COR-L47 (cell line): ENCODE results near the gene ART3.
"Not testable (repeated sequence)": the region's sequence is repeated elsewhere in the genome, so short reads cannot be mapped to it uniquely, and the experiment has no call there.

Experiments used
- DNase-seq: peaks from one replicate; lab custom pipeline; 2025; lab: John Stamatoyannopoulos, UW

The ART3 gene, protein sequence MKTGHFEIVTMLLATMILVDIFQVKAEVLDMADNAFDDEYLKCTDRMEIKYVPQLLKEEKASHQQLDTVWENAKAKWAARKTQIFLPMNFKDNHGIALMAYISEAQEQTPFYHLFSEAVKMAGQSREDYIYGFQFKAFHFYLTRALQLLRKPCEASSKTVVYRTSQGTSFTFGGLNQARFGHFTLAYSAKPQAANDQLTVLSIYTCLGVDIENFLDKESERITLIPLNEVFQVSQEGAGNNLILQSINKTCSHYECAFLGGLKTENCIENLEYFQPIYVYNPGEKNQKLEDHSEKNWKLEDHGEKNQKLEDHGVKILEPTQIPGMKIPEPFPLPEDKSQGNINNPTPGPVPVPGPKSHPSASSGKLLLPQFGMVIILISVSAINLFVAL

DNA sequence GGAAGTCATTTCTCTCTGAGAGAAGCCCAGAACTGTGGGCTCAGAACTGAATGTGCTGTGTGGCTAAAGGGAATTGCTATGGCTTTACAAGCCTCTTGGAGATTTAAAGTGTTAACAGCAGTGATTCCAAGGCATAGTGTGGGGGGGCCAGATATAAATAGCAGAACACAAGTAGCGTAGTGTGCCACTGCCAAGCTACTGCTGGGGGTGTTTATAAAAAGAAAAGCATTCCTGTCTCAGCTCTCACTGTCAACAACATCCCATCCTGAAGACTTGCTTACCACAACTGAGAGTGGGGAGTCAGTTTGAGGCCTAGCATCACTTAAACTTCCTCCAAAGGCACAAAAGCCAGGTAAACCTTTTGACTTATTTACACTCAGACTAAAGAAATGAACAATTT is at the start of gene ART3:
Gene ART3, plus strand, starts transcription at position 242 of the 400 bp plus-strand sequence. CDS start 1,181 bp downstream, outside the sequence.
- no peak for DNase-seq

DNA sequence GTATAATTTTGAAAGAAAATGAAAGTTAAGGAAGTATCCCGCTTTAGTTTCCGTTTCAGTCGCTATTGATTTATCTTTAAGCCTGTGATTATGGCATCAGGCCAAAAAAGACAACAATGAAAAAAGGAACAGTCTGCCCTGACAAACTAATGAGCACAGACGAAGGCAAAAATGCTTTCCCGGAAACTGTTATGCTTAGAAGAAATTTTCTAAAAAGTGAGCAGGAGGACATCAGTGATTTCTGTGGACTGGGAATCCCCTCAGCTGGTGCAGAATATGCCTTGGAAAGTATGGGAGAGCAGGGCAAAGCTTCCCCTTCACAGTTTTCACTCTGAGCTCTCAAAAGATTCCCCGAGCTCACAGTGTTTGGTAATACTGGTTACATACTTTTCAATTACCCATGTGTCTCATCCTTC is 46.2 kb upstream of the ART3 start:
- peak; percentile 40 for DNase-seq

DNA sequence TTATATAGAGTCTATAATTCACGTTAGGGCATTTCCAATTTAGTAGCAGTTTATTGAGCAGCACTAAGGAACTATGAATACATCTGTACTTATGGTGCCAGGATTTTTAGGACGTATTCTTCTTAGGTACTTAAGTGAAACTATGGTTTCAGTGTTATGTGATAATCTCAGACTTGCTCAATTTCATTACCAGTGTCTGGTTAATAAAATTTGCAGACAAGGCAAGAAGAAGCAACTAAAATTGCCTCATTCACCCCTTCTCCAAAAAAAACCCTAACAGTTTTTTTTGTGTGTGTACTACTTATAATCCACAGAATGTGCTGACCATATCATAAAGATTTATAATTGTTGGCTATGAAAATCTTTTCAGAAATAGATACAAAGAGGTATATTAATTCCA is 45.2 kb upstream of the ART3 start:
- no peak for DNase-seq

DNA sequence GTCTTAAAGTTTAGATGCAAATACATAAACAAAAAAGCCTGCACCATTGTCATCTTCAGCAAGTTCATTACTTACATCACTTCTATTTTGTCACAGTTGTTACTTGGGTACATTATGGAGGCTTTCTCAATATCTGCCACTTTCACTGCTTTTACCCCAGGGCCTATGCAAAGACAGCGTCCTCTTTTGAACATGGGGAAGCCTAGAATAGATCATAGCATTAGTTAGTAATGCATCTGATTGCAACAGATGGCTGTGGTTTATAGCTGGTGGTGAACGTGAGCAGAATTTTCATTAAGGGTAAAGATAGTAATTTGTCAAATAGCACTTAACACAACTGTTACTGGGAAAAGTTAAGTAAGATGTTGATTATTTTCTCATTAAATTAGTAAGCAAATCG is 39.4 kb upstream of the ART3 start:
- no peak for DNase-seq

DNA sequence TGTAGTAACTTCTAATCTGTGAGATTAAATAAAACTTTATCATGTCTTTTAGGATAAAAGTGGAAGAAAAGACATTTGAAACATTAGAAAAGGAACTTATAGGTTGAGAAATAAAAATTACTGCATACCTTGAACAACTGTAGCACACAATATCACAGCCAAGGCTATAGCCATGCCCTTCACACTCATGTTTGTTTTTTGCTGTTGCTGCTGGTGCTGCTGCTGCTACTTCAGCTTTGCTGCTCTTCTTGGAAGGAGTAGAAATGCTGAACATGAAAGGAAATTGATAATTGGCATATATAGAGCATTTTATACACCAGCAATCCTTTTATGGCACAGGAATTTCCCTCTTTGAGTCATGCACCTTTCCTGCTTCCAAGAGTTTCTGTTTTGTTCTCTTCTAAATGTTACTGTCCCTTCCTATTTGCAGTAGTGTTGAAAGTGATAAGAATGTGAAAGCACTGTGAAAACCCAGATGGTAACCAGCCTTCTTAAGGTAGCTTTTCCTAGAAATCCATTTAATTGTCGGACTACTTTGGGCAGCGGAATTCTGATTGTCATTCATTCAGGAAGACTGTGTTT is 38.6 kb upstream of the ART3 start, which contains the start of gene CXCL11:
Gene CXCL11, minus strand, starts transcription at position 272 of the 582 bp plus-strand sequence. Its CDS starts 83 bp downstream, at position 189.
- DNase-seq: no peak

DNA sequence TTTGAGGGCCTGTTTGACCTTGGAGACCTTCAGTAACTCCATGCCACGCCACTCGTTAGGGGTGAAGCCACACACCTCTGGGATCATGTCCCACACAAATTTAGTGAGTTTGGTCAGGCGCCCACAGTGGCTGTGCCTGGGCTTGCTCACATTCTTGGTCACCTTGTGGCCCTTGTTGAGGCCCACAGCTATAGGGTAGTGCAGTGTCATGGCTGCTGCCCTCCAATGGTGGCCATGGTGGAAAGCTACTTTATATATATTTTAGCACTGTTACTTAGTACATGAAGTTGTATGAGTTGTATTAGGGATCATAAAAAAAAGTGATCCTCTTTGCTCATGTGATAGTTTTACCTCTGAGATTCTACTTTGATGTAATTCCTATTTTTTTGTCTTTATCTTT is 37.7 kb upstream of the ART3 start:
- no peak for DNase-seq

DNA sequence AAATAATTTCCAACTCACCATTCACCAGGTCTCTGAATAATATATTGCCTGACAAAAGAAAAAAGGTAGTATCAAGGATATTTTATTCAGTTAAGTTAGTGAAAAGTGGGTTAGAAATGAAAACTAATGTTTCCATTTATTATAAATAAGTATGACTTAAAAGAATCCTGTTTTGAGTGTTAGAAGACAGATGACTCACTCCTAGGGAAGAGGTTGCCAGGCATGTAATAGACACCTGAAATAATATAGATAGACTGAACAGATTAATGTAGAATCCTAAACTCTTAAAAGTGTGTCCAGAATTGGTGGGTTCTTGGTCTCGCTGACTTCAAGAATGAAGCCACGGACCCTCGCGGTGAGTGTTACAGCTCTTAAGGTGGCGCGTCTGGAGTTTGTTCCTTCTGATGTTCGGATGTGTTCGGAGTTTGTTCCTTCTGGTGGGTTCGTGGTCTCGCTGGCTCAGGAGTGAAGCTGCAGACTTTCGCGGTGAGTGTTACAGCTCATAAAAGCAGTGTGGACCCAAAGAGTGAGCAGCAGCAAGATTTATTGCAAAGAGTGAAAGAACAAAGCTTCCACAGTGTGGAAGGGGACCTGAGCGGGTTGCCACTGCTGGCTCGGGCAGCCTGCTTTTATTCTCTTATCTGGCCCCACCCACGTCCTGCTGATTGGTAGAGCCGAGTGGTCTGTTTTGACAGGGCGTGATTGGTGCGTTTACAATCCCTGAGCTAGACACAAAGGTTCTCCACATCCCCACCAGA is 32.1 kb upstream of the ART3 start:
- DNase-seq: not testable (repeated sequence)

DNA sequence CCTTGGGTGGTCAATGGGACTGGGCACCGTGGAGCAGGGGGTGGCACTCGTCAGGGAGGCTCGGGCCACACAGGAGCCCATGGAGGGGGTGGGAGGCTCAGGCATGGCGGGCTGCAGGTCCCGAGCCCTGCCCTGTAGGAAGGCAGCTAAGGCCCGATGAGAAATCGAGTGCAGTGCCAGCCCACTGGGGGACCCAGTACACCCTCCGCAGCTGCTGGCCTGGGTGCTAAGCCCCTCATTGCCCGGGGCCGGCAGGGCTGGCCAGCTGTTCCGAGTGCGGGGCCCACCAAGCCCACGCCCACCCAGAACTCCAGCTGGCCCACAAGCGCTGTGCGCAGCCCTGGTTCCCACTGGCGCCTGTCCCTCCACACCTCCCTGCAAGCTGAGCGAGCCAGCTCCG is 31.2 kb upstream of the ART3 start:
- not testable (repeated sequence) for DNase-seq

DNA sequence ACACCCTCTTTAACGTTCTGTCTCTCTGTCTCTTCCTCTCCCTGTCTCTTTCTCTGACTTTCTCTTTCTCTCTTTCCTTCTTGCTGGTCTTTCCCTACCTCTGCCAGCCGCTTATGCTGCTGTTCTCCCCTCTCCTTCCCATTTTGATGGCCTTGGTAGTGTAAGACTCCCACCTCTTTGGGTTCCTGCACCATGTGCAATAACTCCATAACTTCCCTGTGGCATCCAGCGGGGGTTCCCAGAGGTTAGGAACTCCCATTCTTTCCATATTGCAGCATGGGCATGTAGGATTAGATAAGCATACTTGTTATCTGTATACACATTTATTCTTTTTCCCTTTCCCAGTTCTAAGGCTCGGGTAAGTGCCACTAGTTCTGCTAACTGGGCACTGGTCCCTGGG is 29.8 kb upstream of the ART3 start:
- DNase-seq: not testable (repeated sequence)

DNA sequence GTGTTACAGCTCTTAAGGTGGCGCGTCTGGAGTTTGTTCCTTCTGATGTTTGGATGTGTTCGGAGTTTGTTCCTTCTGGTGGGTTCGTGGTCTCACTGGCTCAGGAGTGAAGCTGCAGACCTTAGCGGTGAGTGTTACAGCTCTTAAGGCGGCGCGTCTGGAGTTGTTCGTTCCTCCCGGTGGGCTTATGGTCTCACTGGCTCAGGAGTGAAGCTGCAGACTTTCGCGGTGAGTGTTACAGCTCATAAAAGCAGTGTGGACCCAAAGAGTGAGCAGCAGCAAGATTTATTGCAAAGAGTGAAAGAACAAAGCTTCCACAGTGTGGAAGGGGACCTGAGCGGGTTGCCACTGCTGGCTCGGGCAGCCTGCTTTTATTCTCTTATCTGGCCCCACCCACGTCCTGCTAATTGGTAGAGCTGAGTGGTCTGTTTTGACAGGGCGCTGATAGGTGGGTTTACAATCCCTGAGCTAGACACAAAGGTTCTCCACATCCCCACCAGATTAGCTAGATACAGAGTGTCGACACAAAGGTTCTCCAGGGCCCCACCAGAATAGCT is 24.6 kb upstream of the ART3 start:
- not testable (repeated sequence) for DNase-seq

DNA sequence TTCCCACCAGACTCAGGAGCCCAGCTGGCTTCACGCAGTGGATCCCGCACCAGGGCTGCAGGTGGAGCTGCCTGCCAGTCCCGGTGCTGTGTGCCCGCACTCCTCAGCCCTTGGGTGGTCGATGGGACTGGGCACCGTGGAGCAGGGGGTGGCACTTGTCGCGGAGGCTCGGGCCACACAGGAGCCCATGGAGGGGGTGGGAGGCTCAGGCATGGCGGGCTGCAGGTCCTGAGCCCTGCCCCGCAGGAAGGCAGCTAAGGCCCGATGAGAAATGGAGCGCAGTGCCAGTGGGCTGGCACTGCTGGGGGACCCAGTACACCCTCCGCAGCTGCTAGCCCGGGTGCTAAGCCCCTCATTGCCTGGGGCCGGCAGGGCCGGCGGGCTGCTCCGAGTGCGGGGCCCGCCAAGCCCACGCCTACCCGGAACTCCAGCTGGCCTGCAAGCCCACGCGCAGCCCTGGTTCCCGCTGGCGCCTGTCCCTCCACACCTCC is 23.9 kb upstream of the ART3 start:
- not testable (repeated sequence) for DNase-seq

DNA sequence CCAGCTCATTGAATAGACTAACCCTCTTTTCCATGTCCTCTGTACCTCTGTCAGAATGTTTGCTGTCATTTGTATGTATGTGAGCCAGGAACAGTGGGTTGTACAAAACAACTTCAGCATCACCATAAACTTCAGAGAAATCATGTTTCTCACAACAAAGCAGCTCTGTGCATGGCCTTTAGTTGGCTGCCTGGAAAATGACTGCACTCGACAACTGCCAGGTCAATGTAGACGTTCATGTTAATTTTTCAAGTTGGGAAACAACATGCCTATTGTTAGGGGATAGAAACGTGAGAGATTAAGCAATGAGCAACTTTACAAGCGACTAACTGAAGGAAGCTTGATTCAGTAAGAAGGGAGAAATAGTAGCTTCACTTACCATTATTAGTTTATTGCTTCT is 20.8 kb upstream of the ART3 start:
- DNase-seq: no peak

DNA sequence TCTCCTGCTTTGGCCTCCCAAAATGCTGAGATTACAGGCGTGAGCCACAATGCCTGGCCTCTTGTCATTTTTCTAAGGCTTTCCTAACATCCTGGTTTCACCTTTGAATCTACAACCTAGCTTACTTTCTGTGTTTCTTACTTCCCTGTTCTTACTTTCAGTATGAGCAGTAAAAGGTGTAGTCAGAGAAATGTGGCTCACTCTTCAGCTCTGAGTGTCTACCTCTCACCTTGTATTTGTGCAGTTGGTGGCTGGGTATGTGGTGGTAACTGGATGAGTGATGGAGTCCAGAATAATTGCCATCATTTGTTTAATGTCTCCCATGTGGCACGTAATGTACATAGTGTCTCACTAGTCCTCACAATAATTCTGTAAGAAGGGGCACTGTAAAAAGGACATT is 19.5 kb upstream of the ART3 start:
- no peak for DNase-seq

DNA sequence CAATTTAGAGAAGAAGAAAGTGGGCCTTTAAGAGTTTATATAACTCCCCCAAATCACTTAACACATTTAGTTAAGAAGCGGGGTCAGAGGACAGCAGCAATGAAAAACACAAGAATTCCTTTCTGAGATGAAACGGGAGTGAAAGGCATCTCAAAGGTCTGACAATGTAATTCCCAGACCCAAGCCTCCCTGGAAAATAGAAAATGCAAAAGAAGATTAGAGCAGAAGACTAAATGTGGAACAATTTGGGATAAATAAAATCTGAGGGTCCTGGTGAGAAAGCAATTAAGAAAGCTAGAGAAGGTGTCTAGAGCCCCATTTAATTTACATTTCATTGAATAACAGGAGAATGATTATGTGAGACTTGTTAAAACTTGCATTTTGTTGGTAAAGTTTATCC is 19.1 kb upstream of the ART3 start:
- DNase-seq: no peak

DNA sequence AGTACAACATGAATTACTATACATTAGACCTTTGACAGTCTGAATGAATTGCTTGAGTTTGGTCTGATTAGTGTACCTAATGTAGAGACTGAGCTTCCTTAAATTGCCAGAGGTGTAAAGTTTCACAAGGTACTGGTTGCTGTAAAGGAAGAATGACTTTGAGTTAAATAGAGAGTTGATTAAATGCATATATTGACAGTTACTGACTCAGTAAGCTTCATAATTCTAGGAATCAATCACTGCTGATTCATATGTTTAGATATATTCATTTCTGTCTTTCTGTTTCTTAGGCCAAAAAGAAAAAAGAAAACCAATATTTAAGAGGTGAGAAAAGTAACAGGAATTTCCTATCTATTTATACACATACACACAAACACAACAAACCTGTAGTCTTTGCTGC is 16.2 kb upstream of the ART3 start:
- DNase-seq: no peak

DNA sequence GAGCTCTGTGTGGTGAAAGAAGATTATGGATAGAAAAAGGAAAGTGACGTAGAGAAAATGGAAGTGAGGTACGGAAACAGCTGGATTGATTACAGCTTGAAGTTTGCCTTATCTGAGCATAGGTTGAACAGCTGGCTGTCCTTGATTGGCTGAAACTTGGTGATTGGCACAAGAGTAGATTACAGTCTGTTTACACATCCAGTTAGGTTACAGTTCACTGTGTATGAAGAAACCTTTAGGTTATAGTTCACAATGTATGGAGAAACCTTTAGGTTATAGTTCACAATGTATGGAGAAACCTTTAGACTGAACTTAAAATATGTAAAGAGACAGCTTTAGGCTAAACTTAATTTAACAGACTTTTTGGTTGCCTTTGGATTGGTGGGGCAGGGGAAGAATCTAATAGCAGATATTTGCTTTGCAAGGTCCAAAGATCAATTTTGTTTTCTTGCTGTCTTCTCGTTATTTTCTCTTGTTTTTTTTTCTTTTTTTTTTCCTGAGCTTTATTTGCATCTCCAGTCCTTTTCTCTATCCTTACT is 15.6 kb upstream of the ART3 start:
- no peak for DNase-seq

DNA sequence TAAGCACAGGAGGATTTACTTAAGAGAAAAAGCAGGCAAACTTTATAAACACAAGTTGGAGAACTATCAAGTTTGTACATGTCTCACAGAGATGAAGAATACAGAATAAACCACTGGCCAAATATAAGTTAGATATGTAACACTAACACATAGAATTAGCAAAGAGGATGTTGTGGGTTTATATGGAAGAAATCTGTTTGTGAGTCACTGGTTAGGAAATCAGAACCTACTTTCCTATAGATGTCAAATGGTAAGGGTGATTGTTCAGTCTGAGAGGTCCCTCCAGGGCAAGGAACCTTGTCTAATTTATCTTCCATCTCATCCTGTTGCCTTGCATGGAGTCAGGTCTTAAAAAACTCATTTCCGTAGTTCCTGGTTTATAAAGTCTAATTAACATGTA is 14.8 kb upstream of the ART3 start:
- DNase-seq: no peak

DNA sequence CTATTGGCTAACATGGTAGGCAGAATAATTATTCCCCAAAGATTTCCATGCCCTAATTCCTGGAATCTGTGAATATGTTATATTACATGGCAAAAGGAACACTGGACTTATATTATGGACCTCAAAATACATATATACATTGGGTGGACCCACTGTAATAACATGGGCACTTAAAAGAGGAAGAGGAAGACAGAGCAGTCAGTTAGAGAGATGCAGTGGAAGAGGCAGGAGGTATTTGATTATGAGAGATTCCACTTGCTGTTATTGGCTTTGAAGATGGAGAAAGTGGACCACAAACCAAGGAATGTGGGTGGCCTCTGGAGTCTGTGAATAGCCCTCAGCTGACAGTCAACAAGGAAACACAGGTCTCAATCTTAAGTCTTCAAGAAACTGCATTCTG is 14.0 kb upstream of the ART3 start:
- no peak for DNase-seq

DNA sequence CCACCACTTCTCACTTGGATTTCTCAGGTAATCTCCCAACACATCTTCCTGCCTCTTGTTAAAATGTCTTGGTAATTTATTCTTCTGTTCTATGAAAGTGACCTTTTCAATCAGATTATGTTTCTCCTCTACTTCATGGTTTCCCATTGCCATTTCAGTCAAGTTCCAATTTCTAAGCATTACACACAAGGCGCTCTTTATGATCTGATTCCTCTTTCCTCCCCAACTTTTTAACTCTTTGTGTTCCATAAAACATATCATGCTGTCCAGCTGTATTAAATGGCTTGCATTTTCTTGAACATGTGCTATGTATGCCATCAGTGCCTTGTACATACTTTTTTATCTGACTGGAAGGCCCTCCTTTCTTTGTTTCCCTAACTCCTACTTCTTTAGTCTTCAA is 13.1 kb upstream of the ART3 start:
- no peak for DNase-seq

DNA sequence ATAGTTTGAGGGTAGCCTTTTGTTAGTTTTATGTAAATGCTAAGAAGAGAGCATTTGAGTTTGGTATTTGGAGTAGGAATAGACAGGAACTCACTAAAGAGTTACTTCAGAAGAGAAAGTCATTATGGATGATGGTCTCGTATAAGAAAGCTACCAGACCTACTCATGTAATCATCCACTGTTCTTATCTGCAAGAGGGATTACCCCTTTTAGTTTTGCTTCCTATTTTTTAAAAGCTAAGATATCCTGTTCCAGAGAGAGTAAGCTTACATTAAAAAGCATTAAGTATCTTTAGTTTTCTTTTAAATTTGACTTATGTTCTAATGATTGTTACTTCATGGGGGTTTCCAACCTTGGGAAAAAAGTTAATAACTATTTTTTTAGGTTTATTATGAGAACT is 12.5 kb upstream of the ART3 start:
- DNase-seq: no peak

DNA sequence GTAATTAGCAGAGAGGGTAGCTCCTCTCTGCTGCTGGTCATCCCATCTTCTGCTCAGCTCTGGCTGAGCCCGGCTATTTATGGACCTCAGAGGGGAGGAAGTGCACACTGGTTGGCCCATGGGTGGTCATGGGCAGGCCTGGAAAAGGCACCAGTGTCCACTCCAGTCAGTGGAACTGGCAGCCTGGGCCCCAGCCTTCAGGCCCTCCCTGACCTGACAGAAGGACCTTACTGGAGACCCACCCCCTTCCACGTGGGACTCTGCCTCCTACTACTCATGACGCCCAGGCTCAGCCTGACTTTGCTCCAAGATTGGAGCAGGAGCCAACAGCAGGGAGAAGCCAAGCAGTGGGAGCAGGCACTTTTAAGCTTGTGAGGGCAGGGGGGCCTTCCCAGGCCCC is 8.0 kb upstream of the ART3 start:
- no peak for DNase-seq

DNA sequence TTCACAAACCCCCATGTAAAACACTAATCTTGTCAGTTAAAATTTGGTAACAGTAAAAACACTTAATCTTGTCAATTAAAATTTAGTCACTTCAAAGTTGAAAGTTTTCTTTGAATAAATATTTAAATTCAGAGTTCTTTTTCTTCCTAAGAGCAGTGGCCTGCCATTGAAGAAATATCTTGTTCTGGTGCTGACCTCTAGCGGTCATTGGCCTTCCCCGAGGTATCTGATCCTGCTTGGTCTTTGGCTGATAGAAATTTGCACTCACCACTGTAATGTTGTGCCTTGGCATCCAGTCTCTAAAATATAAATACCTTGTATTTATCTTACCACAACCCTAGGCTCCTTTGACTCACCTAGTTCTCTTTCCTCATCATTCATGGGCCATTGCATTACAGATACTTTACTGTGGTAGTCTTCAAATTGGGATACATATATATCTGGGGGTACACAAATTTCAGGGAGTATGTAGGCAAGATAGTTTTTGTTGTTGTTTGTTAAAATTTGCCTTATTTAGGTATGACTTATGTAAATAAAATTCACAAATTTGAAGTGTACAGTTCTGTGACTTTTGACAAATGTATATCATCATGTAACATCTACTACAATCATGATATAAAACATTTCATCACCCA is 6.7 kb upstream of the ART3 start:
- DNase-seq: peak; percentile 65
